Peyer's patch (tissue), 4 donors: ENCODE data around the gene HSD17B7.

Source experiments
- POLR2A ChIP-seq, 2 donors: fragments of 450-650 bp; IDR thresholded peaks; one replicate each; pipeline ENCODE4 v1.5.1; 2017; ENCODE audit warnings: antibody characterized with exemption in 2 of 2, mild to moderate bottlenecking in 2 of 2, moderate library complexity in 2 of 2
- TF ChIP-seq, protein P1 (sequence below), 6 experiments: fragments of 450-650 bp in 4 of 6; fragments of 200-600 bp in 2 of 6; sonication (generic) in 1 of 6; IDR thresholded peaks; one replicate each; pipeline ENCODE4 v1.5.1; 2017 to 2019; ENCODE audit warnings: antibody characterized with exemption in 6 of 6, mild to moderate bottlenecking in 3 of 6, moderate library complexity in 1 of 6

DNA sequence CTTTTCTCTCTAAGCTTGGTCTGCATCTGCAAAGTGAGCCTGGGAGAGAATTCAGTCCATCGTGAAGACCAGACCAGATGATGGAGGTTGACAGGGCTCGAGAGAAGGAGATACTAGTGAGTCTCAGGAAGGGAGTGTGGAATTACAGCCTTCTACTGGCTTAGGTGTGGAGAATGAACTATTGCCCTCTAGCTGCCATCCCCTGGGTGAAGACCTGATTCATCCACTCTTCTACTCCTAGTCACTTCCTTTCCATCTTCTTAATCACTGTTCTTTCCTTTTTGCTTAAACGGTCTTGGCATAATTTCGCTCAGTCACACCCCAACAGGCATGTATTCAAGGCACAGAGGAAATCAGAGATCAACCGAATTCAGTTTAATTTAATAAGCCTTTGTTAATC lies 34.0 kb upstream of the HSD17B7 start:
- TF ChIP-seq POLR2A (IDR thresholded peaks at IDR 0.05): no peak
- TF ChIP-seq, protein P1, sequence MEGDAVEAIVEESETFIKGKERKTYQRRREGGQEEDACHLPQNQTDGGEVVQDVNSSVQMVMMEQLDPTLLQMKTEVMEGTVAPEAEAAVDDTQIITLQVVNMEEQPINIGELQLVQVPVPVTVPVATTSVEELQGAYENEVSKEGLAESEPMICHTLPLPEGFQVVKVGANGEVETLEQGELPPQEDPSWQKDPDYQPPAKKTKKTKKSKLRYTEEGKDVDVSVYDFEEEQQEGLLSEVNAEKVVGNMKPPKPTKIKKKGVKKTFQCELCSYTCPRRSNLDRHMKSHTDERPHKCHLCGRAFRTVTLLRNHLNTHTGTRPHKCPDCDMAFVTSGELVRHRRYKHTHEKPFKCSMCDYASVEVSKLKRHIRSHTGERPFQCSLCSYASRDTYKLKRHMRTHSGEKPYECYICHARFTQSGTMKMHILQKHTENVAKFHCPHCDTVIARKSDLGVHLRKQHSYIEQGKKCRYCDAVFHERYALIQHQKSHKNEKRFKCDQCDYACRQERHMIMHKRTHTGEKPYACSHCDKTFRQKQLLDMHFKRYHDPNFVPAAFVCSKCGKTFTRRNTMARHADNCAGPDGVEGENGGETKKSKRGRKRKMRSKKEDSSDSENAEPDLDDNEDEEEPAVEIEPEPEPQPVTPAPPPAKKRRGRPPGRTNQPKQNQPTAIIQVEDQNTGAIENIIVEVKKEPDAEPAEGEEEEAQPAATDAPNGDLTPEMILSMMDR (IDR thresholded peaks at IDR 0.05): no peak
